ENCODE data around the gene HSPH1.

The HSPH1 gene

DNA sequence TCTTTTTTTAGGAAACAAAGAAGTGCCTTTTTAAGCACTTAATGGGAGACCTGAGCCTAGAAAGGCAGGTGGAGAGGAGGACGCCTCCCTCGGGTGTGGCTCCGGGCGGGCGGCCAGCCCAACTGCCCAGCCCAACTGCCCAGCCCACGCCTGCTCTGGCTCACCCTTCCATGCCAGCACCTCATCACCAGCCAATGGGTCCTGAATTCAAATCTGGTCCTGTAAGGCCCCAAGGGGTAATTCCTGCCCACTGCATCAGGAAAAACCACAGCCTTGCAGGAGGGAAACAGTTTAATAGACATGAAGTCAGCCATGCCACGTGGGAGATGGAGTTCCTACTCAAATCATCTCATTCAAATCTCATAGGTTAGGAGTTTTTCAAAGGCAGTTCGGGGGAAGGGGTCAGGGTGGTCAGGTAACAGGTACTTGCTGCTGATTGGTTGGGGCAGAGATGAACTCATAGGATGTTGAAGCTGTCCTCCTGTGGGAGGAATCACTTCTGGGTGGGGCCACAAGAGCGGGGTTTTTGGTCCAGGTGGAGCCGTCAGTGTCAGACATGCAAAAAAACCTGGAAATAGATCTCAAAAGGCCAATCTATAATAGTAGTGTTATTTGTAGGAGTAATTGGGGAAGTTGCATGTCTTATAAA lies 64.9 kb downstream of the HSPH1 start:
- H3K27ac ChIP-seq (ENCODE audit: low read depth, low read length, severe bottlenecking) = no peak overlapping the region
- H3K4me1 ChIP-seq (ENCODE audit: control insufficient read depth, insufficient read depth, low read length, poor library complexity, severe bottlenecking) = no peaks in the 10 kb centered on the region
- H3K9me3 ChIP-seq (ENCODE audit: control insufficient read depth, low read length) = no peaks in the 10 kb centered on the region
- H3K36me3 ChIP-seq (ENCODE audit: control insufficient read depth, insufficient read depth, low read length) = no peaks in the 10 kb centered on the region
- no peak overlapping the region for H3K4me3 ChIP-seq (ENCODE audit: extremely low read depth, insufficient read depth, low read length, poor library complexity, severe bottlenecking)
- 80 to 92% methylated on average over 1 to 2 of the region's 10 CpGs for WGBS, 2 experiments (ENCODE audit: insufficient coverage in 2 of 2)

DNA sequence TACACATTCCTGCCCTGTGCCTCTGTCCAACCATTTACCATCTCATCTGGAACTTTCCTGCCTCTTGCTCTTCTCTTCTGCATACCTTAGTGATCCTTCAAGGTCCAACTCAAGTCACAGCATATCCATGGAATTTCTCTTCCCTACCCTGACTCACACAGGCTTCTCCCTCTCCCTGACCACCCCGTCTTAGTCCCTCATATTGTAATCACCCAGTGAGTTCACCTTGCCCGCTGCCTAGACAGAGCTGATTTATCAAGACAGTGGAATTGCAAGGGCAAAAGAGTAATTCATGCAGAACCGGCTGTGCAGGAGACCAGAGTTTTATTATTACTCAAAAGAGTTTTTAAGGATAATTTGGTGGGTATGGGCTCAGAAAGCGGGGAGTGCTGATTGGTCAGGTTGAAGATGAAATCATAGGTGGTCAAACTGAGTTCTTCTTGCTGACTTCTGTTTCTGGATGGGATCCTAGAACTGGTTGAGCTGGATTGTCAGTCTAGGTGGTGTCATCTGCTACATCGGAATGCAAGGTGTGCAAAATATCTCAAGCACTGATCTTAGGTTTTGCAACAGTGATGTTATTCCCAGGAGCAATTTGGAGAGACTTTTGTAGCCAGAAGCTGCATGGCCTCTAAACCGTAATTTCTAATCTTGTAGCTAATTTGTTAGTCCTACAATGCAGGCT lies 67.2 kb downstream of the HSPH1 start:
- Histone ChIP-seq H3K4me3 (ENCODE audit: extremely low read depth, insufficient read depth, low read length, poor library complexity, severe bottlenecking) (no peak overlapping the region), H3K9me3 (ENCODE audit: control insufficient read depth, low read length) (no peaks in the 10 kb centered on the region), H3K36me3 (ENCODE audit: control insufficient read depth, insufficient read depth, low read length) (no peaks in the 10 kb centered on the region), H3K4me1 (ENCODE audit: control insufficient read depth, insufficient read depth, low read length, poor library complexity, severe bottlenecking) (no peaks in the 10 kb centered on the region), H3K27ac (ENCODE audit: low read depth, low read length, severe bottlenecking) (no peak overlapping the region)
- 82 to 100% methylated on average over 2 to 4 of the region's 6 CpGs for WGBS, 2 experiments (ENCODE audit: insufficient coverage in 2 of 2)

DNA sequence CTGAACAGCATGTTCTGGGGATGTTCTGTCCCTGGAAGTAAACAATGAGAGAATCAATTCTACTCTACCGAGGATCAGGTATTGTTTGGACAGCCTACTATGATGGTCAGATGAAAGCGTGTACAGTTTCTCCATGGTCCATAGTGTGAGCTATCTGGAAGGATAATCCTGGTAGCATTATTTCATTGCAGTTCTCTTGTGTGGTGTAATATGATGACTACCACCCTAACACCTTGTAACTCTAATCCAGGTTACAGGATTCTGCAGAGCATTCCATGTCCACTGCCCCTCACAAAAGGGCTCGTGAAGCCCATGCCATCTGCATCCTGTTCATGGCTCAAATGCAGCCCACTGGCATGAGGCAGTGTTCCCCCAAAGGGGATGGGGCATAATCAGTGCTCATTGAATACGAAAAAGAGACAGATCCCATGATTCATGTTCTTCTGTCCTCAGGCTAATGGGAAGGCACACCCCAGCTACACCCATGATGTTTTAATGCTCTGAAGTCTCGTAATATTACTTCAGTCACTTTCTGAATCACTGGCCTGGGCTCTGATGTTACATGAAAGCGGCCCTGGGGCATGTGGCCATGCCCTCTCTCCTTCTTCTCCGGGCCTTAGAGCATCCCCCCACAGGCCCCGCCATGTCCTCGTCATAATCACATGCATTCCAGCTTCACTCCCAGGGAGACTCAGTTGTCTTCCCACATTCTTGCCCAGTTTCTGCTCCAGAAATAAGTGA lies 68.4 kb downstream of the HSPH1 start:
- no peaks in the 10 kb centered on the region for H3K36me3 ChIP-seq (ENCODE audit: control insufficient read depth, insufficient read depth, low read length)
- no peak overlapping the region for H3K27ac ChIP-seq (ENCODE audit: low read depth, low read length, severe bottlenecking)
- H3K4me3 ChIP-seq (ENCODE audit: extremely low read depth, insufficient read depth, low read length, poor library complexity, severe bottlenecking) = no peak overlapping the region
- WGBS, 2 experiments (ENCODE audit: insufficient coverage in 2 of 2) = 88 to 94% methylated on average over 6 to 7 of the region's 9 CpGs
- H3K4me1 ChIP-seq (ENCODE audit: control insufficient read depth, insufficient read depth, low read length, poor library complexity, severe bottlenecking) = no peaks in the 10 kb centered on the region
- no peaks in the 10 kb centered on the region for H3K9me3 ChIP-seq (ENCODE audit: control insufficient read depth, low read length)

DNA sequence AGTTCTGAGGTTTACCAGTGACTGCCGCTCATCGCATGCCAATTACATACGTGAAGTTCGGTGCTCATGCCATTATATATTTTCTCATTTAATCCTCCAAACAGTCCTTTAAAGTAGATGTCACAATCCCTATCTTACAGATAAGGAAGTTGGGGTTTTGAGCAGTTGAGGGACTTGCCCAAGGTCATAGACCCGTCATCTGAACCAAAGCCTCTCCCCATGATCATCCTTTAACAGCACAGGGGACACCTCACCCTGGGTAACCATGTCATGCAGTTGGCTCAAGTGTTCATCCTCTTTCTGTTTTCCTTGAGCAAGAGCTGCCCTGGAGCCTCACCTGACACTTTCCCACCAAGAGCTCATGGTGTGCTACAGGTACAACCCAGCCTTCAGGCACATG lies 69.1 kb downstream of the HSPH1 start:
- WGBS, 2 experiments (ENCODE audit: insufficient coverage in 2 of 2) = no CpG with 5 or more reads among the region's 5 CpGs
- Histone ChIP-seq H3K36me3 (ENCODE audit: control insufficient read depth, insufficient read depth, low read length) (no peaks in the 10 kb centered on the region), H3K9me3 (ENCODE audit: control insufficient read depth, low read length) (no peaks in the 10 kb centered on the region), H3K4me3 (ENCODE audit: extremely low read depth, insufficient read depth, low read length, poor library complexity, severe bottlenecking) (no peak overlapping the region), H3K27ac (ENCODE audit: low read depth, low read length, severe bottlenecking) (no peak overlapping the region), H3K4me1 (ENCODE audit: control insufficient read depth, insufficient read depth, low read length, poor library complexity, severe bottlenecking) (no peaks in the 10 kb centered on the region)

DNA sequence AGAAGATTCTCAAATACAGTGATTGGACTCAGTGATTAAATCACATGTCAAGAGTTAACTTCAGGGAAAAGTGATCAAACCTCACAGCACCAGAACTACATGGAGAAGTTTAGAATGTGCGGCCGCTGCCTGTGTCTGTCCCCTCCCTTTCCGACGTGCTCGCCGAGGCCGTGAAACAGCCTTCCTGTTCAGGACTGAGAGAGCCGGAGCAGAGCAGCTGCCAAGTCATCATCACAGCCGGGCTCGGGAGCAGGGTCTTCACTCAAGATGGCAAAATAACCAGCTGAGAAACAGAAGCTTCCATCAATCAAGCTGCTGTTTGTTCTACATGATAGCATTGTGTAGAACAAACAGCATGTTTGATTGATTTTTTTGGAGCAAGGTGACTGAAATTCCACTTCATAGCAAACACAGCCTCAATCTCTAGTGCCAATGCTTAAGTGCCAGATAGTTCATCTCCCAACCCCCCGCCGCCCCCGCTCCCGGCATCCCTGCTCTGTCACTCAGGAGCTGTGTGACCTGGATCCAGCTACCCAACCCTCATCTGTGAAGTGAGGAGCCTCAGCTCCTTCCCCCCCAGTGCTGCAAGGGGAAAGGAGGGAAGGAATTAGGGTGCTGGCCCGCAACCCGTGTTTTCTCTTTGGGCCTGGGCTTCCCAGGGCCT lies 70.6 kb downstream of the HSPH1 start:
- 76 to 91% methylated on average over 8 to 10 of the region's 16 CpGs for WGBS, 2 experiments (ENCODE audit: insufficient coverage in 2 of 2)
- Histone ChIP-seq H3K36me3 (ENCODE audit: control insufficient read depth, insufficient read depth, low read length) (no peaks in the 10 kb centered on the region), H3K9me3 (ENCODE audit: control insufficient read depth, low read length) (no peaks in the 10 kb centered on the region), H3K27ac (ENCODE audit: low read depth, low read length, severe bottlenecking) (no peak overlapping the region), H3K4me3 (ENCODE audit: extremely low read depth, insufficient read depth, low read length, poor library complexity, severe bottlenecking) (no peak overlapping the region), H3K4me1 (ENCODE audit: control insufficient read depth, insufficient read depth, low read length, poor library complexity, severe bottlenecking) (no peaks in the 10 kb centered on the region)

DNA sequence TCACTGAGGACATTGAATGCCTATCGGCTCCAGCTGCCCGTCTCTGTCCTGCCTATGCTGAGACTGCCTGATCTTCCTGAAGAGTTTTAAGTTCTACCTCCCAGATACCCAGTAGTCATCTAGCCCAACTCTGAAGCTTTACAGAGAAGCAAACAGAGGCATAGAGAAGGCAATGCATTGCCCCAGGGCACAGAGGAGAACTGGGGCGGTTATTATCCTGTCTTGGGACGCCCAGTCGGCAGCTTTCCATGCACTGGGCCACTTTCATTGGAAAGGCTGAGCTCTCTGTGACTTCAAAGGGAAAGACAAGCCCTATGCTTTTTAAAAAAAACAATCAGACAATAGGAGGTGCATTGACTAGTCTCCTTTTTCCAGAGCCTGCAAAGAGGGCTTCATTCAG lies 71.6 kb downstream of the HSPH1 start:
- WGBS, 2 experiments (ENCODE audit: insufficient coverage in 2 of 2) = 75 to 90% methylated on average over 5 of the region's 5 CpGs
- H3K27ac ChIP-seq (ENCODE audit: low read depth, low read length, severe bottlenecking) = no peak overlapping the region

DNA sequence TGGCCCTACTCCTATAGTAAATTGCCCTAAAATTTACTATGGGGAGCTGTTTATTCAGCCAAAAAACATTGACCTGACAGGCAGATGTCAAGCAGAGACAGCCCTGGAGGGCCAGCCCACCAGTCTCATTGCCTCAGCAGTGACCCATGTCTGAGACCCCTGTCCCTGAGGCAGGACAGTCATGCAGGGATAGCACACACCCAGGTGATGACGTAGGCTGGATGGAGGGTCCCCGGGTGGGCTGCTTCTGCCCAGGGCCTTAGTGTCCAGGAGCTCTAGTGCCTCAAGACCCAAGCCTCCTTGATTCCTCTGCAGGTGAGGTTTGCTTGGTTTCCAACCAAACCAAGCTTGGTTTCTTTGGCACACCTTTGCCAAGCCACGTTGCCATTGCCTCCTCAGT lies 72.1 kb downstream of the HSPH1 start:
- Histone ChIP-seq H3K4me3 (ENCODE audit: extremely low read depth, insufficient read depth, low read length, poor library complexity, severe bottlenecking) (no peak overlapping the region), H3K36me3 (ENCODE audit: control insufficient read depth, insufficient read depth, low read length) (no peaks in the 10 kb centered on the region), H3K4me1 (ENCODE audit: control insufficient read depth, insufficient read depth, low read length, poor library complexity, severe bottlenecking) (no peaks in the 10 kb centered on the region), H3K27ac (ENCODE audit: low read depth, low read length, severe bottlenecking) (no peak overlapping the region), H3K9me3 (ENCODE audit: control insufficient read depth, low read length) (no peaks in the 10 kb centered on the region)
- WGBS, 2 experiments (ENCODE audit: insufficient coverage in 2 of 2) = 85 to 97% methylated on average over 3 of the region's 3 CpGs

More for the DNA sequence above, 71.6 kb downstream of the HSPH1 start:
- Histone ChIP-seq H3K9me3 (ENCODE audit: control insufficient read depth, low read length) (no peaks in the 10 kb centered on the region), H3K36me3 (ENCODE audit: control insufficient read depth, insufficient read depth, low read length) (no peaks in the 10 kb centered on the region), H3K4me1 (ENCODE audit: control insufficient read depth, insufficient read depth, low read length, poor library complexity, severe bottlenecking) (no peaks in the 10 kb centered on the region), H3K4me3 (ENCODE audit: extremely low read depth, insufficient read depth, low read length, poor library complexity, severe bottlenecking) (no peak overlapping the region)

DNA sequence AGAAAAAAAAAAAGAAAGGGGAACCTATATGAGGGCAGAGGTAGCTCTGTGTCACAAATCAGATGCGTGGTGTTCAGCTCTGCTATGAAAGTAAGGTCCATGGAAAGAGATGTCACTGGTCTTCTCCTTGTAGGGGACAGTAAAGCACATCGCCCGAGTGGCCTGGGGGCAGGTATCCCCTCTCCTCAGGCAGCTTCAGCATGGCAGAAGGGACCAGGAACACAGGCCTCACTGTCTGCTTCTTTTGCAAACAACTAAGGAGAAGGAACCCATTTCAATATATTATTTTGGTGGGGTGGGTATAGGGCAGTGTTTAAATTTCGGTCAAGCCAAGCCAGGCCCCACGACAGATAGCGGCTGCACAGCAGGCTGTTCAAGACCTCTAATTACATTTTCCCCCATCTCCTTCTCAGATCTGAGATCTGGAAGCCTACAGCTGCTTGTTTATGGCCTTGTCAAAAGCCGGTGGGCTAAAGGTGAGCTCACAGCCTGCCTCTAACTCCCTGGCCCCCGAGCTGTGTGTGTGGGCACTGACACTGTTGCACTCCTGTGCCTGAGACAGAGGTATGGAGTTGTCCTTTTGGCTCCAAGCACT lies 72.8 kb downstream of the HSPH1 start:
- Histone ChIP-seq H3K4me1 (ENCODE audit: control insufficient read depth, insufficient read depth, low read length, poor library complexity, severe bottlenecking) (no peaks in the 10 kb centered on the region), H3K36me3 (ENCODE audit: control insufficient read depth, insufficient read depth, low read length) (no peaks in the 10 kb centered on the region), H3K27ac (ENCODE audit: low read depth, low read length, severe bottlenecking) (no peak overlapping the region), H3K4me3 (ENCODE audit: extremely low read depth, insufficient read depth, low read length, poor library complexity, severe bottlenecking) (no peak overlapping the region), H3K9me3 (ENCODE audit: control insufficient read depth, low read length) (no peaks in the 10 kb centered on the region)
- WGBS, 2 experiments (ENCODE audit: insufficient coverage in 2 of 2) = 82 to 94% methylated on average over 5 to 8 of the region's 8 CpGs
